ENCODE data around the gene CELSR1.

DNA sequence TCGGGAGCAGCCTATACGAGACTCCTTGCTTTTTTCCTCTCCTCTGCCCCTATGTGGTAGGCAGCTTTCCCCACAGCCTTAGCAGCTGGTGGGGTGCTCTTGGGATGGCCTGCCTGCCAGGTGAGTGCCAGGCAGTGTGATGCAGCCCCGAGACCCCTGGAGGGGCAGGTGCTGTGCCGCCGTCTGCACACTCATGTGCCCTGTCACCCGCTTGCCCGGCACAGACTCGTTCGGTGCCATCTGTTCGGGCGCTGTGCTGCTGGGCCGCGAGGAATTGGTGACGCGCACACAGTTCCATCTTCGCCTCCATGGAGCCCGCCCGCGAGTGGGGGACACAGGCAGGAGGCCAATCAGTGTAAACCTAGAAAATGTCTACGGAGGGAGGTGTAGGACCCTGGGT lies 186.8 kb downstream of the CELSR1 start:
- TF ChIP-seq TAF1 (IDR thresholded peaks at IDR 0.05; ENCODE audit: borderline replicate concordance, low read depth, low read length) (no peak), POLR2AphosphoS5 (IDR thresholded peaks at IDR 0.05; ENCODE audit: low read depth, low read length) (no peak)

Measured in GM12892 (cell line).